HepG2 (cell line): ENCODE data around the gene OPRL1. TPM values are rescaled to one million over a fixed set of nuclear protein-coding genes. Genes with fewer than 3 reads are reported as not detected.
A peak's percentile ranks its signal among the peaks of the same experiment; 100 is the strongest.

Experiments used
- AGO1 ChIP-seq: fragments of 200-400 bp; formaldehyde crosslinking; IDR thresholded peaks from 2 replicates; pipeline ENCODE4 v1.6.1; 2017; ENCODE audit warnings: mild to moderate bottlenecking, low read depth, low read length, moderate library complexity; ENCODE audit not compliant: poor library complexity, severe bottlenecking
- AGO2 ChIP-seq: fragments of 200-400 bp; formaldehyde crosslinking; optimal IDR thresholded peaks from 2 replicates; pipeline ENCODE3; 2017; ENCODE audit warnings: mild to moderate bottlenecking, low read depth, low read length, moderate library complexity
- BHLHE40 ChIP-seq: IDR thresholded peaks from 2 replicates; pipeline ENCODE4 v1.6.1; 2011; ENCODE audit warnings: low read length, improper control_type of control experiment
- FLYWCH1 ChIP-seq: sonication (generic); formaldehyde crosslinking; IDR thresholded peaks from 2 replicates; pipeline ENCODE4 v1.8.1; 2023; ENCODE audit warnings: mild to moderate bottlenecking, missing genetic modification reagents
- JUND ChIP-seq: sonication (generic); formaldehyde crosslinking; IDR thresholded peaks from 2 replicates; pipeline ENCODE4 v1.8.0; 2022; ENCODE audit warnings: mild to moderate bottlenecking, missing genetic modification reagents
- KLF11 ChIP-seq: IDR thresholded peaks from 2 replicates; pipeline ENCODE4 v1.6.1; 2016; ENCODE audit warnings: missing compliant biosample characterization
- MZF1 ChIP-seq: sonication (generic); formaldehyde crosslinking; IDR thresholded peaks from 2 replicates; pipeline ENCODE4 v1.8.1; 2023; ENCODE audit warnings: mild to moderate bottlenecking, missing genetic modification reagents, borderline replicate concordance
- NFIC ChIP-seq: IDR thresholded peaks from 2 replicates; pipeline ENCODE4 v1.6.1; 2012; ENCODE audit warnings: mild to moderate bottlenecking, low read length, inconsistent platforms
- PAF1 ChIP-seq: IDR thresholded peaks from 2 replicates; pipeline ENCODE4 v1.6.1; 2016; ENCODE audit warnings: missing genetic modification reagents, missing compliant biosample characterization
- PHF21A ChIP-seq: sonication (generic); formaldehyde crosslinking; IDR thresholded peaks from 2 replicates; pipeline ENCODE4 v1.5.0; 2020; ENCODE audit warnings: mild to moderate bottlenecking, missing genetic modification reagents
- RXRA ChIP-seq: sonication (generic); formaldehyde crosslinking; IDR thresholded peaks from 2 replicates; pipeline ENCODE4 v1.5.1; 2020; ENCODE audit warnings: missing genetic modification reagents
- SPEN ChIP-seq: sonication (generic); formaldehyde crosslinking; IDR thresholded peaks from 2 replicates; pipeline ENCODE4 v1.5.1; 2020; ENCODE audit warnings: low read depth, mild to moderate bottlenecking, missing genetic modification reagents
- XBP1 ChIP-seq: sonication (generic); formaldehyde crosslinking; IDR thresholded peaks from 2 replicates; pipeline ENCODE4 v1.5.0; 2020; ENCODE audit warnings: missing genetic modification reagents
- ZMYM4 ChIP-seq: sonication (generic); formaldehyde crosslinking; IDR thresholded peaks from 2 replicates; pipeline ENCODE4 v1.8.1; 2023; ENCODE audit warnings: mild to moderate bottlenecking, missing genetic modification reagents
- ZNF264 ChIP-seq: sonication (generic); formaldehyde crosslinking; IDR thresholded peaks from 2 replicates; pipeline ENCODE4 v1.4.0; 2020; ENCODE audit warnings: missing genetic modification reagents
- ZNF598 ChIP-seq: sonication (generic); formaldehyde crosslinking; IDR thresholded peaks from 2 replicates; pipeline ENCODE4 v1.5.1; 2020; ENCODE audit warnings: mild to moderate bottlenecking, missing genetic modification reagents, borderline replicate concordance
- ZNF75D ChIP-seq: sonication (generic); formaldehyde crosslinking; IDR thresholded peaks from 2 replicates; pipeline ENCODE4 v1.8.1; 2023; ENCODE audit warnings: missing genetic modification reagents, mild to moderate bottlenecking, borderline replicate concordance
- ZNF775 ChIP-seq: sonication (generic); formaldehyde crosslinking; IDR thresholded peaks from 2 replicates; pipeline ENCODE4 v1.4.0; 2020; ENCODE audit warnings: missing genetic modification reagents, mild to moderate bottlenecking, moderate library complexity, borderline replicate concordance
- polyA plus RNA-seq, 8 experiments: library from polyadenylated mRNA; depleted of rRNA in 3 of 8; stranded (reverse) in 7 of 8; unstranded in 1 of 8; fragments of >200 nt; fragmentation: Illumina TruSeq in 4 of 8; extraction: Trizol in 4 of 8; gene quantifications; 2 replicates each; pipeline versions ENCODE4 v1.2.1 to v1.2.3, GENCODE V29; 2011 to 2016; ENCODE audit warnings: low read depth in 4 of 8, missing spikeins in 1 of 8, mixed read lengths in 1 of 8; ENCODE audit not compliant: insufficient read depth in 1 of 8
- total RNA-seq, 5 experiments: library from RNA; depleted of rRNA; stranded (reverse); fragments of >200 nt; fragmentation: Illumina TruSeq; extraction: Trizol; gene quantifications; 2 replicates each; pipeline ENCODE4 v1.2.3, GENCODE V29; 2016; ENCODE audit warnings: low read depth in 1 of 5
- TF ChIP-seq, protein P1 (sequence below): sonication (generic); formaldehyde crosslinking; IDR thresholded peaks from 2 replicates; pipeline ENCODE4 v1.5.1; 2020; ENCODE audit warnings: missing genetic modification reagents, mild to moderate bottlenecking, borderline replicate concordance
- TF ChIP-seq, protein P2 (sequence below): IDR thresholded peaks from 2 replicates; pipeline ENCODE4 v1.6.1; 2012; ENCODE audit warnings: low read length, improper control_type of control experiment
- TF ChIP-seq, protein P3 (sequence below): sonication (generic); formaldehyde crosslinking; IDR thresholded peaks from 2 replicates; pipeline ENCODE4 v1.5.0; 2020; ENCODE audit warnings: mild to moderate bottlenecking, missing genetic modification reagents, moderate library complexity
- TF ChIP-seq, protein P4 (sequence below): sonication (generic); formaldehyde crosslinking; IDR thresholded peaks from 2 replicates; pipeline ENCODE4 v1.8.0; 2022; ENCODE audit warnings: mild to moderate bottlenecking, missing genetic modification reagents, moderate library complexity
- TF ChIP-seq, protein P5 (sequence below): sonication (generic); formaldehyde crosslinking; IDR thresholded peaks from 2 replicates; pipeline ENCODE4 v1.4.0; 2020; ENCODE audit warnings: missing genetic modification reagents

OPRL1 gene
- total and polyA plus RNA-seq, 2 of the 13 experiments (the other 11 are each of a cell fraction or from before 2014, with no cell fraction given), result 0.35 to 0.71 TPM

DNA sequence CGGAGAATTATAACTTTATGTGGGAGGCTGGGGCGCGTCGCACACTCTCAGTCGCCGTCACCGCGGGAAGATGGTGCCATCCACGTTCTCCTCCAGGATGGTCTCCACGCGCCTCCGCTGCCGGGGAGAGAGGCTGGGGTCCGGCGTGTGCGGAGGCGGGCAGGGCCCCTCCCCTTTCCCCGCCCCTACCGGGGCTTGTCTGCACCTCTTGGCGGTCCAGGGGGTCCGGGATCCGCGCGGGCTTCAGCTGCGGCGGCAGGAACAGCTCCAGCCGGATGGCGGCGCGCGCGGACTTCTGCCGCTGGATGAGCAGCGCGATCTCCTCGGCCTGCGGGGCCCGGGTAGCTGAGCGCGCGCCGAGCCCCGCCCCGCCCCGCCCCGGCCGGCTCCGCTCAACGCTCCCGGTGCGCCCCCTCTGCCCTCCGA, 3.5 kb downstream of the OPRL1 start (continued):
- TF ChIP-seq, protein P1, sequence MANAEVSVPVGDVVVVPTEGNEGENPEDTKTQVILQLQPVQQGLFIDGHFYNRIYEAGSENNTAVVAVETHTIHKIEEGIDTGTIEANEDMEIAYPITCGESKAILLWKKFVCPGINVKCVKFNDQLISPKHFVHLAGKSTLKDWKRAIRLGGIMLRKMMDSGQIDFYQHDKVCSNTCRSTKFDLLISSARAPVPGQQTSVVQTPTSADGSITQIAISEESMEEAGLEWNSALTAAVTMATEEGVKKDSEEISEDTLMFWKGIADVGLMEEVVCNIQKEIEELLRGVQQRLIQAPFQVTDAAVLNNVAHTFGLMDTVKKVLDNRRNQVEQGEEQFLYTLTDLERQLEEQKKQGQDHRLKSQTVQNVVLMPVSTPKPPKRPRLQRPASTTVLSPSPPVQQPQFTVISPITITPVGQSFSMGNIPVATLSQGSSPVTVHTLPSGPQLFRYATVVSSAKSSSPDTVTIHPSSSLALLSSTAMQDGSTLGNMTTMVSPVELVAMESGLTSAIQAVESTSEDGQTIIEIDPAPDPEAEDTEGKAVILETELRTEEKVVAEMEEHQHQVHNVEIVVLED (CRISPR knock-in tag), result no peak
- TF ChIP-seq AGO1 (no peak), ZNF598 (CRISPR knock-in tag) (no peak), BHLHE40 (no peak), KLF11 (CRISPR knock-in tag) (no peak), MZF1 (CRISPR knock-in tag) (no peak), PAF1 (CRISPR knock-in tag) (no peak), XBP1 (CRISPR knock-in tag) (no peak), SPEN (CRISPR knock-in tag) (peak; percentile 46; the same call in 1 of the 2 replicates), JUND (no peak), PHF21A (CRISPR knock-in tag) (no peak), ZNF775 (no peak), AGO2 (no peak), FLYWCH1 (no peak), ZNF264 (CRISPR knock-in tag) (no peak), NFIC (no peak), RXRA (CRISPR knock-in tag) (no peak), ZMYM4 (CRISPR knock-in tag) (no peak), ZNF75D (CRISPR knock-in tag) (no peak)
- TF ChIP-seq, protein P2, sequence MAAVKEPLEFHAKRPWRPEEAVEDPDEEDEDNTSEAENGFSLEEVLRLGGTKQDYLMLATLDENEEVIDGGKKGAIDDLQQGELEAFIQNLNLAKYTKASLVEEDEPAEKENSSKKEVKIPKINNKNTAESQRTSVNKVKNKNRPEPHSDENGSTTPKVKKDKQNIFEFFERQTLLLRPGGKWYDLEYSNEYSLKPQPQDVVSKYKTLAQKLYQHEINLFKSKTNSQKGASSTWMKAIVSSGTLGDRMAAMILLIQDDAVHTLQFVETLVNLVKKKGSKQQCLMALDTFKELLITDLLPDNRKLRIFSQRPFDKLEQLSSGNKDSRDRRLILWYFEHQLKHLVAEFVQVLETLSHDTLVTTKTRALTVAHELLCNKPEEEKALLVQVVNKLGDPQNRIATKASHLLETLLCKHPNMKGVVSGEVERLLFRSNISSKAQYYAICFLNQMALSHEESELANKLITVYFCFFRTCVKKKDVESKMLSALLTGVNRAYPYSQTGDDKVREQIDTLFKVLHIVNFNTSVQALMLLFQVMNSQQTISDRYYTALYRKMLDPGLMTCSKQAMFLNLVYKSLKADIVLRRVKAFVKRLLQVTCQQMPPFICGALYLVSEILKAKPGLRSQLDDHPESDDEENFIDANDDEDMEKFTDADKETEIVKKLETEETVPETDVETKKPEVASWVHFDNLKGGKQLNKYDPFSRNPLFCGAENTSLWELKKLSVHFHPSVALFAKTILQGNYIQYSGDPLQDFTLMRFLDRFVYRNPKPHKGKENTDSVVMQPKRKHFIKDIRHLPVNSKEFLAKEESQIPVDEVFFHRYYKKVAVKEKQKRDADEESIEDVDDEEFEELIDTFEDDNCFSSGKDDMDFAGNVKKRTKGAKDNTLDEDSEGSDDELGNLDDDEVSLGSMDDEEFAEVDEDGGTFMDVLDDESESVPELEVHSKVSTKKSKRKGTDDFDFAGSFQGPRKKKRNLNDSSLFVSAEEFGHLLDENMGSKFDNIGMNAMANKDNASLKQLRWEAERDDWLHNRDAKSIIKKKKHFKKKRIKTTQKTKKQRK, result no peak
- TF ChIP-seq, protein P3, sequence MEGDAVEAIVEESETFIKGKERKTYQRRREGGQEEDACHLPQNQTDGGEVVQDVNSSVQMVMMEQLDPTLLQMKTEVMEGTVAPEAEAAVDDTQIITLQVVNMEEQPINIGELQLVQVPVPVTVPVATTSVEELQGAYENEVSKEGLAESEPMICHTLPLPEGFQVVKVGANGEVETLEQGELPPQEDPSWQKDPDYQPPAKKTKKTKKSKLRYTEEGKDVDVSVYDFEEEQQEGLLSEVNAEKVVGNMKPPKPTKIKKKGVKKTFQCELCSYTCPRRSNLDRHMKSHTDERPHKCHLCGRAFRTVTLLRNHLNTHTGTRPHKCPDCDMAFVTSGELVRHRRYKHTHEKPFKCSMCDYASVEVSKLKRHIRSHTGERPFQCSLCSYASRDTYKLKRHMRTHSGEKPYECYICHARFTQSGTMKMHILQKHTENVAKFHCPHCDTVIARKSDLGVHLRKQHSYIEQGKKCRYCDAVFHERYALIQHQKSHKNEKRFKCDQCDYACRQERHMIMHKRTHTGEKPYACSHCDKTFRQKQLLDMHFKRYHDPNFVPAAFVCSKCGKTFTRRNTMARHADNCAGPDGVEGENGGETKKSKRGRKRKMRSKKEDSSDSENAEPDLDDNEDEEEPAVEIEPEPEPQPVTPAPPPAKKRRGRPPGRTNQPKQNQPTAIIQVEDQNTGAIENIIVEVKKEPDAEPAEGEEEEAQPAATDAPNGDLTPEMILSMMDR (CRISPR knock-in tag), result peak; percentile 90
- TF ChIP-seq, protein P4, sequence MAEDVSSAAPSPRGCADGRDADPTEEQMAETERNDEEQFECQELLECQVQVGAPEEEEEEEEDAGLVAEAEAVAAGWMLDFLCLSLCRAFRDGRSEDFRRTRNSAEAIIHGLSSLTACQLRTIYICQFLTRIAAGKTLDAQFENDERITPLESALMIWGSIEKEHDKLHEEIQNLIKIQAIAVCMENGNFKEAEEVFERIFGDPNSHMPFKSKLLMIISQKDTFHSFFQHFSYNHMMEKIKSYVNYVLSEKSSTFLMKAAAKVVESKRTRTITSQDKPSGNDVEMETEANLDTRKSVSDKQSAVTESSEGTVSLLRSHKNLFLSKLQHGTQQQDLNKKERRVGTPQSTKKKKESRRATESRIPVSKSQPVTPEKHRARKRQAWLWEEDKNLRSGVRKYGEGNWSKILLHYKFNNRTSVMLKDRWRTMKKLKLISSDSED (CRISPR knock-in tag), result no peak
- TF ChIP-seq, protein P5, sequence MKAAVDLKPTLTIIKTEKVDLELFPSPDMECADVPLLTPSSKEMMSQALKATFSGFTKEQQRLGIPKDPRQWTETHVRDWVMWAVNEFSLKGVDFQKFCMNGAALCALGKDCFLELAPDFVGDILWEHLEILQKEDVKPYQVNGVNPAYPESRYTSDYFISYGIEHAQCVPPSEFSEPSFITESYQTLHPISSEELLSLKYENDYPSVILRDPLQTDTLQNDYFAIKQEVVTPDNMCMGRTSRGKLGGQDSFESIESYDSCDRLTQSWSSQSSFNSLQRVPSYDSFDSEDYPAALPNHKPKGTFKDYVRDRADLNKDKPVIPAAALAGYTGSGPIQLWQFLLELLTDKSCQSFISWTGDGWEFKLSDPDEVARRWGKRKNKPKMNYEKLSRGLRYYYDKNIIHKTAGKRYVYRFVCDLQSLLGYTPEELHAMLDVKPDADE (CRISPR knock-in tag), result no peak
